ENCODE measurements around the gene ZC3H15. TPM values are rescaled to one million over a fixed set of nuclear protein-coding genes. Genes with fewer than 3 reads are reported as not detected.
"Not testable (repeated sequence)": the region's sequence is repeated elsewhere in the genome, so short reads cannot be mapped to it uniquely, and the experiment has no call there.

The ZC3H15 gene
- polyA plus RNA-seq (ENCODE audit: insufficient read length in 4 of 4): 100 to 1,000 TPM in 3 of 4 donors, 10 to 100 TPM in 1; 98.7 to 122 (median 113) TPM

DNA sequence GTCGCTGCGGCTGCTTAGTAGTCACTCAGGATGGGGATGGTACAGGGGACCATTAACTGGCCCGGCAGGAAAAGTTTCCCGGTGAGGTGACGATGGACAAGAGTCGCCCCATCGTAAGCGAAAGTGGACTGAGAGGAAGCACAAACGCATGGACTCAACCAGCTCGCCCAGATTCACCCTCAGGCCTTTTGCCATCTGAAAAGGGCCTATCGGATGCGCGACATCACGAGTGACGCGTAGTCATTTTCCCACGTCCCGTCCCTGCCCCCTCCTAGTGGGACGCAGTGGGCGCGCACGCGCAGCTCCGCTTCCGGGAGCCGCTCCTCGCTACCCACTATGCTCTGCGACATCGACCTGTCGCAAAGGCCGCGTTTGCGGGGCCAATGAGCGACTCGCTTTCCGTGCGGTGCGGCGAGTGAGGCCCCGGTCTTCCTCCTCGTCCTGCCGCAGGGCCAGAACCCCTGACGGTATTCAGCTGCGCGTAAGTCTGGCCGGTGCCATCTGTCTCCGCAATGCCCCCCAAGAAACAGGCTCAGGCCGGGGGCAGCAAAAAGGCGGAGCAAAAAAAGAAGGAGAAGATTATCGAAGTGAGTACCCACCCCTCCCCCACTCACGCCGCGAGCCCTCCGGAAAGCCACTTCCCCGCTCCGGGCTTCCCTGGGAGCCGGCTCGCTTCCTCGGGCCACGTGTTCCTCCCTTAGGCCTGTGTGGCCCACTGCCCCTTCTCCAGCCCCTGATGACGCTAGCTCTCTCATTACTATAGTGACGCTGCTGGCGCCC, at the start of gene ZC3H15:
Gene ZC3H15, plus strand, starts transcription at position 390 of the 780 bp plus-strand sequence. Its CDS starts 123 bp downstream, at position 513.
- DNase-seq (ENCODE audit: low read depth in 4 of 4, low spot score in 3 of 4): peak; percentile 94 to 96 (median 95)

DNA sequence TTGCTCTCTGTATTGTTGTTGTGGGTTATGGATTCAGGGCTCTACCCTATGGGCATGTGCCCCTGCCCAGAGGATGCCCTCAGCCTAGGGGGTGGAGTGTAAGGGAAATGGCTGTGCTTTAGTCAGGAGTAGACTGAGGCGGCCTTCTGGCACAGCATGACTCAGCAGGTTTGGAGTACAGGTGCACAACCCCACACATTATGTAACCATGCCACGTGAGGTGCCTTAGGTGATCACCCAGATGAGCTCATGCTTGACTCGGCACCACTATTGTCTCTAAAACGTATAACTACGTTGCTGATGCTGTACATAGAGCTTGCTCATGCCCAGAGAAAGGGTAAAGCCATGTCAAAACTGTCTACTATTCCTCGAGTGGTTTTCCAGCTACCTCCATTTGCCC, 48.3 kb upstream of the ZC3H15 start:
- DNase-seq (ENCODE audit: low read depth in 4 of 4, low spot score in 3 of 4): no peak

DNA sequence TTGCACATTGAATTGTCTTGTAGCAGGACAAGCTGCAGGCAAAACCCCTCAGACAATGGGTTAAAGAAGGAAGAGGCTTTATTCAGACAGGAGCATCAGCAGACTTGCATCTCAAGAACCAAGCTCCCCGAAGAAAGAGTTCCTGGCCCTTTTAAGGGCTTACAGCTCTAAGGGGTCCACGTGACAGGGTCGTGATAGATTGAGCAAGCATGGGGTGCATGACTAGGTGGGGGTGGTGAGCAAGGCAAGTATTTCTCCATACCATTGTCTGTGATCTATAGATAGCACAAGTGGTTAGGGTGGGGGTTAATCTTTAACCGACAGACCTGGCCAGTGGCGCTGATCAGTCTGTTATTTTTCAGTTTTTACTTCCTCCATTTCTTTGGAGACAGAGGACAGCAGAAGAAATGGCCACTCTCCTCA, 46.4 kb upstream of the ZC3H15 start:
- not testable (repeated sequence) for DNase-seq (ENCODE audit: low read depth in 4 of 4, low spot score in 3 of 4)

DNA sequence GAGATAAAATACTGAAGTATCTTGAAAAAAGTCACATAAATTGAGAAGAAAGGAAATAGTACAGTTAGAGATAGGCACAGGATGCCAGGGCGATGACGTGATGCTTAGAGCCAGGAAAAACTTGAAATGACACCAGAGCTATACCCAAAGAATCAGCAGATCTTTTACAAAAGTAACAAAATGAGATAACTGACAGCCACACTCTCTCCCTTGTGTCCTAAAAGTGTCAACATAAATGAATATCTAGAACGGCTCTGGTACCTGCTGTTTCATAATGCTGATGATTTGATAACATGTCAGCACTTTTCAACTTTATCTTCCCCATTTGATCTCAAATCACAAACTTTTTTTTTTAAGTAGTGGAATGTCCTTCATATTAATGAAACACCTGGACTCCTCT, 45.6 kb upstream of the ZC3H15 start:
- no peak for DNase-seq (ENCODE audit: low read depth in 4 of 4, low spot score in 3 of 4)

DNA sequence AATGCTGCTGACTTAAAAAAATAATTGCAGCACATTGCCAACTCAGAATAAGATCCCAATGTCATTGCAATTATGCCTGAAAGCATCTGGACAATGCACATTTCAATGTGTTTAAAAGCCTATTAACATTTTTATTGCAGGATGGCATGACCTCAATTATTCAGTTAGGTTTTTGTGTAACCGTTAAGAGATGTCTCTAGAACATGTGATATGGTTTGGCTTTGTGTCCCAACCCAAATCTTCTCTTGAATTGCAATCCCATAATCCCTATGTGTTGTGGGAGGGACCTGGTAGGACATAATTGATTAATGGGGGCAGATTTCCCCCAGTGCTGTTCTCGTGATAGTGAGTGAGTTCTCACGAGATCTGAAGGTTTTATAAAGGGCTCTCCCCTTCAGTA, 43.2 kb upstream of the ZC3H15 start:
- DNase-seq (ENCODE audit: low read depth in 4 of 4, low spot score in 3 of 4): no peak

DNA sequence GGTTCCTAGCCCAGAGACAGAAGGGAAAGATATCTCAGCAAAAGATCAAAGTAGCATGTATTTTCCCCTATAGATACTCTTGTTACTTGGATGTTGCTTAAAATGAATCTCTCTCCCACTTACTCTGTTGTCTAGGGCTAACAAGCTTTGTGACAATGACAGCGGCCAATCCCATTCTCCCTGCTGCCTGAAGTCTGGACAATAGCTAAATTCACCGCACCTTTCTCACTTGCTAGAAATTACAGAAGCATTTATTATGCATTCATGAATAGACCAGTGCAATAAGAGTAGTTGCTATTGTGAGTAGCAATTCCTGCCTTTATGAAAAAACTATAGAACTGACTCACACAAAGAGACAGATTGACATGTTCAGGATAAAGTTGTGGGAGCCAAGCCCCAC, 42.2 kb upstream of the ZC3H15 start:
- DNase-seq (ENCODE audit: low read depth in 4 of 4, low spot score in 3 of 4): no peak

DNA sequence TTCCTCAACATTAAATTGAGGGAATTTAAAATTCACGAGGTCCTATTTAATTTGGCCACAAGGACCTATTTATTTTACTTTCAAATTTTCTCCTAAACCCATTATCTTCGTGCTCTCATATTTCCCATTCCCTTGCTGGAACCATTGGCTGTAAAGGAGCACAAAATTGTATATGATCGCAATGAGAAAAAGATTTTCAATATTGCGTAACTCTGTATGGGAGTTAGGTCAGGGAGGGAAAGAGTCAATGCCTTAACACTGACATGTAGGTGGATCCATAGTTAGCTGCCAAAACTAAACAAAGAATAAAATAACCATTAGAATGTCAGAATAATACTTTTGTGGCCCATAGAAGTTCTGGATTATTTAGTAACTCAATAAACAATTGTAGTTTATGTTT, 40.6 kb upstream of the ZC3H15 start:
- DNase-seq (ENCODE audit: low read depth in 4 of 4, low spot score in 3 of 4): no peak

DNA sequence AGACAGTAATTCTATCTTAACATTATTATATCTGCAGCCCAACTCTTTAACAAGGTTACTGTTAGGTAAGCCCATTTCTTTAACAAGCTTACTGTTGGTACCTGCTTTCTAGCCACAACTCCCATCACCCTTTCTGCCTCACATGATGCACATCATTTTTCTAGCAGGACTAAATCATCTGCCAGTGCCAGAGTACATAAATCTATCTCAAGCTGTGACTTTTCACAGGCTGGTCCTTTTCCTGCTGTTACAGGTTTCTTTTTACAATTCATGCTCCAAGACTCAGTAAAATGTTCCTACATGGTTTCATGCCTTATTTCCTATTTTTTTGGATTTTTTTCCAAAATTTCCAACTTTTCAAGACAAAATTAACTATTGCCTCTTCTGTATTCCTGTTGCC, 30.4 kb upstream of the ZC3H15 start:
- DNase-seq (ENCODE audit: low read depth in 4 of 4, low spot score in 3 of 4): no peak

DNA sequence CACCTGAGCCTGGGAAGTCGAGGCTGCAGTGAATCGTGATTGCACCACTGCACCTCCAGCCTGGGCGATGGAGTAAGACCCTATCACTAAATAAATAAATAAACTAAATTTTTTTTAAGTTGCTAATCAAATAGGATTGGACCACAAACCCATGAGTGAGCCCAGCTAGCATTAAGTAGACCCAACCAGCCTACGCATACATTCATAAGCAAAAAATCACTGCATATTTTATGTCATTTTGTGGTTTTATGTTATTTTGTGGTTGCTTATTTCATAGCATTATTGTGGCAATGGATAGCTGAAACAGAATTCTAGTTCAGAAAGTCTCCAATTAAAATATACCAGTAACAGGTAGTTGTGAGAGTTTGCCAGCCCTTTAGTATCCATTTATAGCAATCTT, 29.1 kb upstream of the ZC3H15 start:
- DNase-seq (ENCODE audit: low read depth in 4 of 4, low spot score in 3 of 4): no peak

DNA sequence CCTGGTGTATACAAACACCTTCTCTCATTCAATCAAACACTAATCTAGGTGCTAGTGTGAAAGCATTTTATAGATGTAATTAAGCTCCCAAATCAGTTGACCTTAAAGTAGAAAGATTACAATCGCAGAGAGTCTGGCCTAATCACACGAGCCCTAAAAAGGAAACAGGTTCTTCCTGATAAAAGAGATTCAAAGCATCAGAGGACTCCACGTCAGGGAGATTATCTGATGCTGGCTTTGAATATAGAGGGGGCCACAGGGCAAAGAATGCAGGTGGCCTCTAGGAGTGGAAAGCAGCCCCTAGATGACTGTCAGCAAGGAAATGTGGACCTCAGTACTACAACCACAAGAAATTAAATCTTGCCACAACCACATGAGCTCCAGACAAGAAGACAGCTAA, 28.2 kb upstream of the ZC3H15 start:
- no peak for DNase-seq (ENCODE audit: low read depth in 4 of 4, low spot score in 3 of 4)

DNA sequence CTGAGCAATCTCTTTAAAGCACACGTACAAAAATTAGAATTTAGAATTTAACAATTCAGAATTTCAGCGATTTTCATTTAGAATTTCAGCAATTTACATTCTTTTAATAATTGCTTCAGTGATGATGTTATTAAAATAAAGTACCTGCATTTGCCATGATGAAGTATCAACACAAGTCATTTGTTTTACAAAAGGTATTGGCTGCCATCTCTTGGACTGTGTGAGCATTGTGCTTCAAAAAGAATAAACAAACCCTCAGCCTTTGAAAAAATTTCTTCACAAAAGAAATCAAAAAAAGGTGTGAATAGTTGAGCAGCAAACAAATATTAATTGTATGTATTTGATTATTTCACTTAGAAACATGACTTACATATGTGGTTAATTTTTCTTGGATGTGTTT, 27.1 kb upstream of the ZC3H15 start:
- peak in 1 of 4 donors; percentile 5 for DNase-seq (ENCODE audit: low read depth in 4 of 4, low spot score in 3 of 4)

DNA sequence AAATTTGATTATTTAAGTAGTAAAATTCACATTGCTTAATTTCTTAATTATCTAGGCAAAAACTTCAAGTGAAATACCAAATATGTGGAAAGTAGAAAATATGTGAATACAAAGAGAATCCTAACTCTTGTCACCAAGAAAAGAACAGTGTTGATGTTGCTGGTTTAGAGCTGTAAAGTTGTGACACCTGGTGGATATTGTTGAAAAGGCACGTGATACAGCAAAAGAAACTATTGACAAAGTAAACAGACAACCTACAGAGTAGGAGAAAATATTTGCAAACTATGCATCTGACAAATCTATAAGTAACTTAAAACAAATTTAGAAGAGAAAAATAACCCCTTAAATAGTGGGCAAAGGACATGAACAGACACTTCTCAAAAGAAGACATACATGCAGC, 25.6 kb upstream of the ZC3H15 start:
- no peak for DNase-seq (ENCODE audit: low read depth in 4 of 4, low spot score in 3 of 4)

DNA sequence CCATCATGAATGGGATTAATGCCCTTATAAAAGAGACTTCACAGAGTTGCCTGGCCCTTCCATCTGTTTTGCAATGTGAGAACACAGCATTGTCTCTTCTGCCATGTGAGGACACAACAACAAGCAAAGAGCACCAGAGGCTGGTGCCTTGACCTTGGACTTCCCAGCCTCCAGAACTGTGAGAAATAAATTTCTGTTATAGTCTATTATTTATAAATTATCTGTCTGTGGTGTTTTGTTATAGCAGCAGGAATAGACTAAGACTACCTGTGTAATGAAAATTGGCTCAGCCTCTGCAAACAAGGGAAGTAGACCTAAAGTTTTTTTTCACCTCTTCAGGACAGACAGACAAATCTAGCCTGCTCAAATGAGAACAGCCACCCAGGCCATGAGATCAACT, 19.3 kb upstream of the ZC3H15 start:
- DNase-seq (ENCODE audit: low read depth in 4 of 4, low spot score in 3 of 4): no peak

DNA sequence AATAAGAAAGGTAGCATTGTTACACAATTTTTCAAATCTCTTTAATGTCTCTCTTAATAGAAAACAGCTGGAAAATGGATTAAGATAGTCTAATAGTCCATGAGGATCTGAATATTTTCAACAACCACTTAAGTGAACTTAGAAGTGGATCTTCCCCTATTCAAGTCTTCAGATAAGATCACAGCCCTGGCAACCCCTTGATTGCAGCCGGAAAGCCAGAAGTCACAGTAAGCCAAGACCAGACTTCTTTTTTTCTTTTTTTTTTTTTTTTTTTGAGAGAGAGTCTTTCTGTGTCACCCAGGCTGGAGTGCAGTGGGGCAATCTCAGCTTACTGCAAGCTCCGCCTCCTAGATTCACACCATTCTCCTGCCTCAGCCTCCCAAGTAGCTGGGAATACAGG, 18.6 kb upstream of the ZC3H15 start:
- DNase-seq (ENCODE audit: low read depth in 4 of 4, low spot score in 3 of 4): no peak

DNA sequence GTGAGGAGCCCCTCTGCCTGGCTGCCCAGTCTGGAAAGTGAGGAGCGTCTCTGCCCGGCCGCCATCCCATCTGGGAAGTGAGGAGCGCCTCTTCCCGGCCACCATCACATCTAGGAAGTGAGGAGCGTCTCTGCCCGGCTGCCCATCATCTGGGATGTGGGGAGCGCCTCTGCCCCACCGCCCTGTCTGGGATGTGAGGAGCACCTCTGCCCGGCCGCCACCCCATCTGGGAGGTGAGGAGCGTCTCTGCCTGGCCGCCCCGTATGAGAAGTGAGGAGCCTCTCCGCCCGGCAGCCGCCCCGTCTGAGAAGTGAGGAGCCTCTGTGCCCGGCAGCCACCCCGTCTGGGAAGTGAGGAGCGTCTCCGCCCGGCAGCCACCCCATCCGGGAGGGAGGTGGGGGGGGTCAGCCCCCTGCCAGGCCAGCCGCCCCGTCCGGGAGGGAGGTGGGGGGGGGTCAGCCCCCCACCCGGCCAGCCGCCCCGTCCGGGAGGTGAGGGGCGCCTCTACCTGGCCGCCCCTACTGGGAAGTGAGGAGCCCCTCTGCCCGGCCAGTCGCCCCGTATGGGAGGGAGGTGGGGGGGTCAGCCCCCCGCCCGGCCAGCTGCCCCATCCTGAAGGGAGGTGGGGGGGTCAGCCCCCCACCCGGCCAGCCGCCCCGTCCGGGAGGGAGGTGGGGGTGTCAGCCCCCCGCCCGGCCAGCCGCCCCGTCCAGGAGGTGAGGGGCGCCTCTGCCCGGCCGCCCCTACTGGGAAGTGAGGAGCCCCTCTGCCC, 13.2 kb upstream of the ZC3H15 start:
- DNase-seq (ENCODE audit: low read depth in 4 of 4, low spot score in 3 of 4): not testable (repeated sequence)

DNA sequence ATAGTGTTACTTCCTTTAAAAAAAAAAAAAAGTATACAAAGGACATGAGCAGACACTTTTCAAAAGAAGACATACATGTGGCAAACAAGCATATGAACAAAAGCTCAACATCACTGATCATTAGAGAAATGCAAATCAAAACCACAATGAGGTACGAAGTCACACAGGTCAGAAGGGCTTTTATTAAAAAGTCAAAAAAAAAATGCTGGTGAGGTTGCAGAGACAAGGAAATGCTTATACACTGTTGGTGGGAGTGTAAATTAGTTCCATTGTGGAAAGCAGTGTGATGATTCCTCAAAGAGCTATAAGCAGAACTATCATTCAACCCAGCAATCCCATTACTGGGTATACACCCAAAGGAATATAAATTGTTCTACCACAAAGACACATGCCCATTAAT, 11.8 kb upstream of the ZC3H15 start:
- DNase-seq (ENCODE audit: low read depth in 4 of 4, low spot score in 3 of 4): not testable (repeated sequence)

DNA sequence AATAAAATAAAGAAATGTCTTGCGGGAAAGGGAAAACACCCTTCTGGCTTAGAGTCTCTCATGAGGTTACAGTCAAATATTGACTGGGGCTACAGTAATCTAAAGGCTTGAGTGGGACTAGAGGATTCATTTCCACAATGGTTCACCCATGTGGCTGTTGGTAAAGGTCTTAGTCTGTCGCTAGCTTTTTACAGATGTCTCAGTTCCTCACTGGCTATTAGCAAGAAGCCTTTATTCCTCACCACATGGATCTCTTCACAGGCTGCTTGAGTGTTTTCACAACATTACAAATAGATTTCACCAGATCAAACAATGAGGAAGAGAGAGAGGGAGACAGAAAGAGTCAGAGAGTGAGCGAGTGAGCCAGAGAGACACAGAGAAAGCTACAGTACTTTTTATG, 8.3 kb upstream of the ZC3H15 start:
- DNase-seq (ENCODE audit: low read depth in 4 of 4, low spot score in 3 of 4): no peak

DNA sequence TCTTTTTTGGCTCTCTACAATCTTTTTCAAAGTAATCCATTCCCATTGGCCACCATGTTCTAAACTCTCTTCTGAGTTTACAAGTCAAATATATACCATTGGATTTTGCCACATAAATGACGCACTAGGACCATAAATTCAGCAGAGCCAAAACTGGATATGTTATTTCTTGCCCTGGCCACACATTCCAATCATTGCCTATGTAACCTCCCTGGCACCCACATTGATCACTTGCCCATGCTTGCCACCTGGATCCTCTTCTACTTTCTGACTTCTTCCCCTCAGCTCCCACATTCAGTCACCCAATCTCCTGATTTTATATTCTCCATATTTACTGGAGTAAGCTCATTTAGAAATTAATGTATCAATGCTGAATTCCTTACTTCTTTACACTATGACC, 5.1 kb upstream of the ZC3H15 start:
- no peak for DNase-seq (ENCODE audit: low read depth in 4 of 4, low spot score in 3 of 4)

DNA sequence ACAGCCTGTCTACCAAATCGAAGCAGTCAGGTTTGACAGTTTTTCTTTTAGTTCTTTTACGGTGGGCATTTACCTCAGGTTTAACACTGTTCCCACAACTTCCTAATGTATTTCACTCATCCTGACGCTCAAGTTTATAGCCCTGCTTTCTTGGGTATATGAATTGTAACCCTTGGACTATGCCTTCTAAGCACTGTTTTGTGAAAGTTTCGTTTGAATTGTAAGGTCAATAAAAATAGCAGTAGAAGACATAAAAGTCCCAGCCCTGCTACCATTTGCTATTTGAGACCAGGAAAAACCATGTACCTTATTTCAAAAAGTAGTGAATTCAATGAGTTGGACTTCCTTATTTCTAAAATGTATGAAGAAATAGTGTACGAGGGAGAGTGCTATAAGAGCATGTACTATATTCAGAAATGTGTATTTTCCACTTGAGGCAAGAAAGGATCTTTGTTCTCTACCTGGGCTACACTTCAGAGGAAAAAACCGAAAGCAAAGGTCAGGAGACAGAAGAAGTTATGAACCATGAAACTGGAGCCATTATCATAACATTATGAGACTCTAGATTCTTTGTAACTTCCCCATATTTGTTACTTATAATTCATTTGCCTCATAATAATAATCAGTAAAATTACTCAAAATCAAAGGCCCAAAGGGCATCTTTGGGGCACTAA, 1.9 kb upstream of the ZC3H15 start:
- DNase-seq (ENCODE audit: low read depth in 4 of 4, low spot score in 3 of 4): no peak

DNA sequence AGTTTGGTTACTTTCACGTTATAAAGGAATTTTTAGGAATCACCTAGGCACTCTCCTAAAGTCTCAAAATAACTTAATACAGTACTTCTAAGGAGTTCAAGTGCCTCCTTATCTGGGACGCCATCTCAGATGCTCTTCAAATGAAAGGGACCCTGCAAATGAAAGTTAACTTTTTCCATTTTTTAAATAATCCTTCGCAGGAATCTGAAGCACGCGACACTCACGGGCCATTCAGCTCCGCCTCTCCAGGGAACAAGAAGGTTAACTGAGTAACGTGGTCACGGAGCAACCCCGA, 537 bp upstream of the ZC3H15 start:
- peak in 2 of 4 donors; percentile 36 to 71 for DNase-seq (ENCODE audit: low read depth in 4 of 4, low spot score in 3 of 4)

Measured in right renal pelvis (tissue), 4 donors.